GM19099 (cell line): ENCODE measurements around the gene SEMA3D.

ENCODE experiments used
- POLR2A ChIP-seq: IDR thresholded peaks from 3 replicates; pipeline ENCODE4 v1.6.1; 2011; ENCODE audit warnings: low read depth; ENCODE audit not compliant: insufficient read length; ENCODE audit errors: extremely low read depth

The SEMA3D gene

GRCh38 chr7:85081846-85082245, 105.0 kb downstream of the SEMA3D start:
- TF ChIP-seq POLR2A = no peak

DNA sequence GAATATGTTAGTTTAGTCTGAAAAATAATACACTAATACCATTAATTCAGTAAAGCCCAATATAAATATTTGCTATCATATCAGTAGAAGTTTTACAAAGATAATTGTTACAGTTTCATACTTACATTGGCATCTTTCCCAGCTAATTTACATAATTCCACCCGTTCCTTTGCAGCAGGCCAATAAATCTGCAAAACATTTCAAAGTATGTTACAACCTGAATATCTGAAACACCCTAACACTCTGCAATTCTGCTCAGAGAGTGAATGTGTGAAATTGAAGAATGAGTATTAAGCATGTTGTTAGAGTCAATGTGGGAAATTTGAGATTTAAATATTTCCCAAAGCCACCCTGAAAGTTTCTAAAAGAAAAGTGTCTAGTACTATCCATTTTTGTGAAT, 105.5 kb downstream of the SEMA3D start:
- no peak for TF ChIP-seq POLR2A

DNA sequence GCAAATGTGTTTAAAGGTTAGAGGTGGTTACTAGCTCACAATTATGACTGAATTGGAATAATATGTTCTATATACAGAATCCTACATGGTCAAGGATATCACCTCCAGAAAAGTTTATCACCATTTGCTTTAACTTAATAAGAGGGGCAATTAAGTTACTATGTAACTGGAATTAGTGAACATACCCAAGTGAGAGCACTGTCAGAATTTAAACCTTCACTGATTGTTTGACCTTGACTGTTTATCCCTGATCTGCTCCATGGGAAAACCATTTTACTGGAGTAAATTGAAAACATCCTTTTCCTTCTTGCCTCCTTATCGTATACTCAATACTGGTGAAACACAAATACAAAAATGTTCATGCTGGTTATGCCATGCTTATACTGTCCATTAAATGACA, 107.4 kb downstream of the SEMA3D start:
- TF ChIP-seq POLR2A = no peak

GRCh38 chr7:85078181-85078580, 108.7 kb downstream of the SEMA3D start:
- TF ChIP-seq POLR2A = no peak

DNA sequence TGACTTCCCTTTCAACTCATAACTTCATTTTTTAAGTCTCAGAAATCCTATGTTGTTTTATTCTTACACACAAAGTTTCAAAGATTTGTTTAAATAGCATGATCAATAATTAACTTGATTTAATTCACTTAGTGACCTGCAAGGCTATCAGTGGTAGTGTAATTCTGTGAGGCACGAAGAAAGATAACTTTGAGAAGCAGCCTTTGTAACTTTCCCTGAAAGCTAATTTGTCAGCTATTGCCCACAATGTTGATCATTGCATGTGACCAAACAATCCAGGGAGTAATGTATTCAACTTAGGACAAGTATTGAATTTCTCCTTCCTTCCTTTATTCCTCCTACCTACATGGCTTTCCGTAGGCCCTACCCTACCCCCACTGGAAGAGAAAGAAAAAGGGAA, 111.0 kb downstream of the SEMA3D start:
- TF ChIP-seq POLR2A = no peak

DNA sequence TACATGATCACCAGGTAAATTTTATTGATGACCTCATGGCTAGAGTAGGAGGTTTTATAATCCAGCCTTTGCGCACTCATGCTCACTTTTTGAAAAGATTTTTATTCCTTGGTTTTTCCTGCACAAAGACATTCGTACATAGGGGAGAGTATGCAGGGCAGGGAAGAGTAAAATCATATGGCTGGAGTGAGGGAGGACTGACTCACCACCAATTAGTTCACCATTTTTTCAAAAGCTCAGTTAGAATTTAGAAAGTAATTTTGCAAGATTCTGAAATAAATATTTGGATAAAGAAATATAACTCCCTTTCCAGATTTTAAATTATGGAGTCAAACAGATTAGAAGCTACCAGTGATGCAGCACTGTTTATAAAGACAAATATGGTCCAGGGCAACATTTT, 111.9 kb downstream of the SEMA3D start:
- TF ChIP-seq POLR2A = no peak

GRCh38 chr7:85074016-85074415, 112.8 kb downstream of the SEMA3D start:
- no peak for TF ChIP-seq POLR2A

DNA sequence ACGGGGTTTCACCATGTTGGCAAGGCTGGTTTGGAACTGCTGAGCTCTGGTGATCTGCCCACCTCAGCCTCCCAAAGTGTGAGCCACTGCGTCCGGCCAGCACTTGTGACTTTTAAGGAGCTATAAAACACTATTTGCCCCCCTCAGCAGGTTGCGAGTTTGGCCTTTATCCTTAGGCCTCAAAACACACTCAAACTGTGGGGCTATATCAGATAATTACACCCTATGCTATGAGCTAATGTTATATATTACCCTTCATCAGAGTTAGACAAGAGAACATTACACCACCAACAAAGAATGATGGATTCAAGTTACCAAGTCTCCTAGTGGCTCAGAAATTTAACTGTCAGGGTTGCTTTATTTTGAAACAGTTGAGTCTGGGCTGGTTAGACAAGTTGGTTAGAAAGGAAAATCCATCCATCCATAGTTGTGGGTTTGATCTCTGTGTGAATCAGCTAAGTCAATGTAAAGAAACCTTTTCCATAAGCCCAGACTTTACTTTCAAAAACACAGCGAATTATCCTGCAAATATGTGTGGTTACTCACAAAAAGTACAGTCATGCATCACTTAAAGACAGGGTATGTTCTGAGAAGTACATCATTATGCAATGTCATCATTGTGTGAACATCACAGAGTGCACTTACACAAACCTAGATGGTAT, 115.8 kb downstream of the SEMA3D start:
- no peak for TF ChIP-seq POLR2A

GRCh38 chr7:85068799-85069198, 118.1 kb downstream of the SEMA3D start:
- no peak for TF ChIP-seq POLR2A

DNA sequence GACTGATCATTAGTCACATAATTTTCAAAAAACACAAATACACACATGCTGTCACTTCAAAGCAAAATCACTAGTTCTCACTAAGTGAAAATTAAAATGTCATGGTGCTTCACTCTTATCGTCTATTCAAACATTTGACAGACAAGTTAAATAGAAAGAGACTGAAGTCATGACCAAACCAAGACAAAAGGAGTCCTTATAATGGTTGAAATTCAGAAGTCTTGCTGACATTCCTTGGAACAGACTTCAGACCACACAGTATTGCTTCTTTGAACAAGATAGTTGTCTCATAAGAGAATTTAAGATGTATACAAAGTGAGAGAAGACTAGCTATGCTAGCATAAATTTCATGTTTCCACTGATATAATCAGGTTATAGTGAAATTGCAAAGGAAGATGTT, 119.5 kb downstream of the SEMA3D start:
- TF ChIP-seq POLR2A = no peak

- TF ChIP-seq POLR2A = no peak
Measured at GRCh38 chr7:85065888-85066485, 120.9 kb downstream of the SEMA3D start.

DNA sequence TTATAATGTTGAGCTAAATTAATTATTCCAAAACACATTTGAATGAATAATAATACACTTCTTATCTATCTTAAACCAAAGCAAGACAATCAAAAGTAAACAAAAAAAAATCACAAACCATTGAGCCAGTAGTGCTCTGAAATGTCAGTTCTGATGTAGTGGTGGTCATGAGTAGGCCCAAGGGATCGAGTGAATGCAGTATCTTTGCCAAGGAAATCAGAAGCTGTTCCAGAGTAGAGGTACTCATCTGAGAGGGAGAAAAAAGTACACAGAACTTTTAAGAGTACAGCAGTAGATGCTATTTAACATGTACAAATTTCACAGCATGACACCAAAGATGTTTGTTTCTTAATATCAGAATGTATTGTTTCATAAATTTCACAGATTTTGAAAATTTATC, 121.5 kb downstream of the SEMA3D start:
- TF ChIP-seq POLR2A = no peak

GRCh38 chr7:85062651-85063050, 124.2 kb downstream of the SEMA3D start:
- no peak for TF ChIP-seq POLR2A

- TF ChIP-seq POLR2A = no peak
Measured at GRCh38 chr7:85061456-85061855, 125.4 kb downstream of the SEMA3D start.

DNA sequence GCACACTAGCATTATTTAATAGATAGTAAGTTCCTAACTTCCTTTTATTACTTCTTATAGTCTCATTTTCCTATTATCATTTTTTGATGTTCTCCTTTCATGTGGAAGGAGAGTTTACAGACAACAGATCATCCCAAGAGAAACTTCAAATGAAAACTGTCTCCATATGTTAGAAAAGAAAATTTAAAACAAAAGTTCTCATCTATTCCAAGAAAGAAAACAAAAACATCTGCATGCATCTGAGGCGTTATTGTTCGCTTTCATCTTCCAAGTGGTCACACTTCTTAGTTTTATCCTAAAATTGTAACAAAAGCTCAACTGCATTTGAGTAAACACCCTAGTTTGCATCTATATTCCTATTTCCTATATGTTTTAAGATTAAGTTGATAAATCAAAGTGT, 126.2 kb downstream of the SEMA3D start:
- no peak for TF ChIP-seq POLR2A

GRCh38 chr7:85055906-85056305, 130.9 kb downstream of the SEMA3D start:
- no peak for TF ChIP-seq POLR2A

DNA sequence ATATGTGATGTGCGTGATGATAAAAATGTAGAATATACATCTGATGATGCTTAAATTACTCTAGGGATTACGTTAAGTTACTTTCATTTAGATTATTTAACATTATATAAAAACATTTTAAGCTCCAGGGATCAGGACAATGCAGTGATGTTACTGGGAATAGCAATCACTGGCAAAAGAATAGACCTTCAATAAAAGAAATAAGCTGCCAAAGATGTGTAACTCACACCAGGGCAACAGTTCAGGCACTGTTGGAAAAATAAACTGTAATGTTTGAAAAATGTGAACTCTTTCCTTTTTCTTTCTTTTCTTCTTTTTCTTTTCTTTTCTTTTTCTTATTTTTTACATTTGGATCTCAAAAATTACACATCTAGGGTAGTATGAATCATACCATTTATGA, 131.7 kb downstream of the SEMA3D start:
- no peak for TF ChIP-seq POLR2A
